ENCODE data around the gene CFAP221.

Gene CFAP221

DNA sequence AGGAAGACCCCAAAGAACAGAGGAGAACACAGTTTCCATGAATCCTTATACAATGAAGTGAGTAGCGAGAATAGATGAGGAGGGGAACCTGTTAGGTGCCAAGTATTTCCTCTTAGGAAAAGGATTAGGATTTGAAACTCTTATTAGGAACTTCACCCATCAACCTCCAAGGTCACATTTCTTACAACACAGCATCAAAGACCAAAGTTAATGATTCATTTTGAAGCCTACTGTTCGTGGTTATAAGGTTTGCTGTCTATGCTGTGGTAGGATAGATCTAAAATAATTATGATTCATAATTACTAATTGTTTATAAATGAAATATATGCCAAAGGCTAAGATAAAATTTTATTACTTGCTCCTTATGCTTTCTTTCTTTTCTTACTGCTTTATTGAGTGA is 6.1 kb downstream of the CFAP221 start:
- Mint-ChIP-seq H3K9me3 (no peaks in the 10 kb centered on the region), H3K4me3 (no peak overlapping the region), H3K27me3 (peaks cover 45% of the 10 kb centered on the region), H3K4me1 (ENCODE audit: low read depth) (no peaks in the 10 kb centered on the region), H3K27ac (no peak overlapping the region), H3K36me3 (ENCODE audit: low read depth) (no peaks in the 10 kb centered on the region)

DNA sequence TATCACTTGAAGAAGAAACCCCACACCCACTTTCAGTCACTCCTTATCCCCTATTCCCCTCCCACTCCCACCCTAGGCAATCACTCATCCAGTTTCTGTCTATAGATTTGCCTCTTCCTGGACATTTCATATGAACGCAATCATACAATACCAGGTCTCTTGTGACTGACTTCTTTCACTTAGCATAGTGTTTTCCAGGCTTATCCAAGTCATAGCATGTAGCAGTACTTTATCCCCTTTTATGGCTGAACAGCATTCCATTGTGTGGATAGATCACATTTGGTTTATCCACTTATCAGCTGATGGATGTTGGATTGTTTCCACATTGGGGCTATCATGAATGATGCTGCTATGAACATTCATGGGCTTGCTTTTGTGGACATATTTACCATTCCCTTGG is 6.6 kb downstream of the CFAP221 start:
- H3K36me3 Mint-ChIP-seq (ENCODE audit: low read depth): no peaks in the 10 kb centered on the region
- H3K27me3 Mint-ChIP-seq: peaks cover 40% of the 10 kb centered on the region
- no peaks in the 10 kb centered on the region for H3K9me3 Mint-ChIP-seq
- H3K4me1 Mint-ChIP-seq (ENCODE audit: low read depth): no peaks in the 10 kb centered on the region
- H3K4me3 Mint-ChIP-seq: no peak overlapping the region
- no peak overlapping the region for H3K27ac Mint-ChIP-seq

DNA sequence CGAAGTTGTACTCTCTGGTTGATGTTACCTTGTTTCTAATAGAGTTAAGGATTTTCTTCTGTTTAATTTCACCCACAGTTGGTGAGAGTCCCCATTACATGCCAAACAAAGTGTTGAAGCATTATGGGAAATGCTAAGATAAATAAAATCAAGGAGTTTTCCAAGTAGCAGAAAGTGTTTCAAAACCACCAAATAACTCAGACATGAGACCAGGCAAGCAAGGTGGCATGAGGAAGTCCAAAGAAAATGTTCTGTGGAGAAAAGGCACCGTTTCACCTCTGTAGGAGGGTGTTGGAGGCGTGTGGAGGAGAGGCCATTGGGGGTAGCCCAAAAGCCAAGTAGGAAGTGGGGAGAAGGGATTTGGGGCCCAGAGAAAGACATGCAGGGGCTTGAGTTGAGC is 8.7 kb downstream of the CFAP221 start:
- Mint-ChIP-seq H3K4me1 (ENCODE audit: low read depth) (no peaks in the 10 kb centered on the region), H3K27me3 (peaks cover 26% of the 10 kb centered on the region), H3K36me3 (ENCODE audit: low read depth) (no peaks in the 10 kb centered on the region), H3K4me3 (no peak overlapping the region), H3K27ac (no peak overlapping the region), H3K9me3 (no peaks in the 10 kb centered on the region)

DNA sequence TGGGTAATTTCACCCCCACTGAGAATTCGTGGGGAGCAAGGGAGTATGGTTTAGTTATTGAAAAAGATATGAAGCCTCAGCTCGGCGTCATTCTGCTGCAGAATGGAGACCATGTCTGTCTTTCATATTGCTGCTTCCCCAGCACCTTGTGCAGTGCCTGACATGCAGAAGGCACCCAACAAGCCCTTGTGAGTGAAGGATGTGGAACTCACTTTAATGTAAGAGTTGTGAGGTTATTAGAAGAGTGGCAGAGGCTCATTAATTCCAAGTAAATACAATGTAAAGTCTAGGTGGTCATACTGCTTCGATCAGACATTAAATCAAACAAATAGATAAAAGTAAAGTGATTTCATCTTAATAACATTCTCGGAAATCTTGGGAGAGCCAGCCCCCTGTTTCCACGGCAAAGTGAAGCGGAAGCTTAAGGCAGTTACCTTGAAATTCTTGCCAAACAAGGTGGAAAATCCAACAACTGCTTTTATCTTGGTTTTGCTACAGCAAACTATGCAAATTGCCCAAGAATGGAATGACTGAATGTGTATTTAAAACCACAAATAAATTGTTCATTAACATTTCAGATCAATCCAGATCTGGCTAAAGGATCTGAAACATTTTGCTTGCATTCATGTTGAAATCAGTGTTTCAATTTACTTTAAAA is 9.6 kb downstream of the CFAP221 start:
- Mint-ChIP-seq H3K36me3 (ENCODE audit: low read depth) (no peaks in the 10 kb centered on the region), H3K27me3 (peaks cover 25% of the 10 kb centered on the region), H3K9me3 (no peaks in the 10 kb centered on the region)

GRCh38 chr2:119565481-119565880 is 21.2 kb downstream of the CFAP221 start:
- Mint-ChIP-seq H3K4me3 (no peak overlapping the region), H3K27me3 (no peaks in the 10 kb centered on the region), H3K4me1 (ENCODE audit: low read depth) (no peaks in the 10 kb centered on the region), H3K27ac (no peak overlapping the region), H3K9me3 (peaks cover 7% of the 10 kb centered on the region), H3K36me3 (ENCODE audit: low read depth) (no peaks in the 10 kb centered on the region)

More for the DNA sequence above, 9.6 kb downstream of the CFAP221 start:
- no peak overlapping the region for H3K27ac Mint-ChIP-seq
- H3K4me3 Mint-ChIP-seq: no peak overlapping the region
- no peaks in the 10 kb centered on the region for H3K4me1 Mint-ChIP-seq (ENCODE audit: low read depth)

DNA sequence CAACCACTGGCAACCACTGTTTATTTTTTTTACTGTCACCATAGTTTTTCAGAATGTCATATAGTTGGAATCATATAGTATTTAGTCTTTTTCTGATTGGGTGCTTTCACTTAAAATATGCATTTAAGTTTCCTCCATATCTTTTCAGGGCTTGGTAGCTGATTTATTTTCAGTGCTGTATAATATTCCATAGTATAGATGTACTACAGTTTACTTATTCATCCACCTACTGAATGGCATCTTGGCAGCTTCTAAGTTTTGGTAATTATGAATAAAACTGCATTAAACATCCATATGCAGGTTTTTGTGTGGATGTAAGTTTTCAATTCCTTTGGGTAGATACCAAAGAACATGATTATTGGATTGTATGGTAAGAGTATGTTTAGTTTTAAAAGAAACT is 23.0 kb downstream of the CFAP221 start:
- Mint-ChIP-seq H3K27me3 (no peaks in the 10 kb centered on the region), H3K9me3 (peaks cover 7% of the 10 kb centered on the region)

GRCh38 chr2:119574108-119574815 is 30.0 kb downstream of the CFAP221 start:
- Mint-ChIP-seq H3K27ac (no peak overlapping the region), H3K4me3 (no peak overlapping the region), H3K27me3 (peaks cover 21% of the 10 kb centered on the region), H3K9me3 (peaks cover 14% of the 10 kb centered on the region), H3K4me1 (ENCODE audit: low read depth) (no peaks in the 10 kb centered on the region), H3K36me3 (ENCODE audit: low read depth) (no peaks in the 10 kb centered on the region)

More for the DNA sequence above, 23.0 kb downstream of the CFAP221 start:
- H3K4me1 Mint-ChIP-seq (ENCODE audit: low read depth): no peaks in the 10 kb centered on the region
- no peak overlapping the region for H3K27ac Mint-ChIP-seq
- no peaks in the 10 kb centered on the region for H3K36me3 Mint-ChIP-seq (ENCODE audit: low read depth)
- H3K4me3 Mint-ChIP-seq: no peak overlapping the region

GRCh38 chr2:119574864-119575263 is 30.6 kb downstream of the CFAP221 start:
- Mint-ChIP-seq H3K4me3 (no peak overlapping the region), H3K4me1 (ENCODE audit: low read depth) (no peaks in the 10 kb centered on the region), H3K27ac (no peak overlapping the region), H3K9me3 (peaks cover 8% of the 10 kb centered on the region), H3K36me3 (ENCODE audit: low read depth) (no peaks in the 10 kb centered on the region), H3K27me3 (peaks cover 21% of the 10 kb centered on the region)

GRCh38 chr2:119575439-119575838 is 31.2 kb downstream of the CFAP221 start:
- H3K27ac Mint-ChIP-seq: no peak overlapping the region
- no peak overlapping the region for H3K4me3 Mint-ChIP-seq
- H3K27me3 Mint-ChIP-seq: peaks cover 21% of the 10 kb centered on the region
- H3K4me1 Mint-ChIP-seq (ENCODE audit: low read depth): no peaks in the 10 kb centered on the region
- no peaks in the 10 kb centered on the region for H3K36me3 Mint-ChIP-seq (ENCODE audit: low read depth)
- H3K9me3 Mint-ChIP-seq: peaks cover 7% of the 10 kb centered on the region

DNA sequence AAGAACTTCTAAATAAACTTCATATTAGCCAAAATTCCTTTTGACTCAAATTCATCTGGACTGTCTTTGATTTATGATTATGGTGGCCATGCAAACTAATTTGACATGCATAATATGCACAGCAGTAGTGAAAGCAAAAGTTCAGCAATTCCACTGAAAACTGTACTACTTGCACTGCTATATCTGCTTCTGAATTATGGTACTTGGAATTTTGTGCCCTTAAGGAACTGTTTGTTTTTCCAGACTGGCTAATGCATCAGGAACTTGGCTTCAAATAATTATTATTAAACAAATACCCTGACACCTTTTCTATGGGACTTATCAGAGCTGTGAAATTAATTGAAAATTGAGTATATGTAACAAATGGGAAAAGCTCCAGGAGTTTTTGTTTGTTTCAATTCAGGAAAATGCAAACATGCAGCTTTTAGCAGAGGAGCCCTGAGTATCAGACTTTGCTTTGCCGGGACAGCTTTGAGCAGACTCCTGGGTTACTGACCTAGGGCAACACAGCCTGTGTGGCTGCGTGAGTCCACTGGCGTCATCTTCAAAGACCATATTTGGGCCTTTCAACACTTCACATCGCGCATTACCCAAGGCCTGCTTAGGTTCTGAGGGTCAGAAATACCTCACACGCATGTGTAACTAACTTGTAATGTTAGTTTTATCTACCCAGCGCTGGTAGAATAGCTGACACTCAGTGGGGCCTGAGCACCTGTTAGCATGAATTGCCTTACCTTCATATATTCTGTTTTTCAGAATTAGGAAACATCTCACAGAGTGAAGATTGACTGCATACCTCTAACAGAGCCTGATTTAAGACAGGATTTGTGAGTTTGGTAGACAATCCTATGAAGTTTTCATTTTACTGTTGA is 35.4 kb downstream of the CFAP221 start:
- Mint-ChIP-seq H3K9me3 (peaks cover 7% of the 10 kb centered on the region), H3K4me1 (ENCODE audit: low read depth) (no peaks in the 10 kb centered on the region), H3K36me3 (ENCODE audit: low read depth) (no peaks in the 10 kb centered on the region), H3K27ac (no peak overlapping the region), H3K27me3 (peaks cover 18% of the 10 kb centered on the region), H3K4me3 (no peak overlapping the region)

DNA sequence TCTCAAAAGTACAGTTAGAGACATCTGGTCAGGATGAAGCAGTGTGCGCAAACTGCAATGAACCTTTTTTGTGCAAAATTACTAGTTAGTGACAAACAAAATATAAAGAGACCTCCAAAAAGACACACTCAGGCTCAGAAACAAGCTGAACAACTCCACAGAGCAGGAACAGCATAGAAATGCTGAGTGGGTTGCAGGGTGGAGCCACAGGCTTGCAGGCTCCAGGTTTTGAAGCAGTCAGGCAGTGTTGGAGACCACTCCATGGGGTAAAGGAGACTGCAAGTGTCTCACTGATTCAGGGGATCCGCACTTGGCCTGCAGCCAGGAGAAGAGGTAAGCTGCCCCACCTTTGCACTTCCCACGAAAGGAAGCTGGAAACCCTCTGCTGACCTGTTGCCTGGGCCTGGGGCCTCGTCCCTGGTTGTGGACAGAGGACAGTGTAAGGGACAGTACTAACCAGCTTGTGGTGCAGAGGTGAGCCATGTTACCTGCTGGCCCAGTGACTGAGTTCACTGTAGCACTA is 36.4 kb downstream of the CFAP221 start:
- H3K4me3 Mint-ChIP-seq: no peak overlapping the region
- peaks cover 14% of the 10 kb centered on the region for H3K27me3 Mint-ChIP-seq
- no peak overlapping the region for H3K27ac Mint-ChIP-seq
- no peaks in the 10 kb centered on the region for H3K4me1 Mint-ChIP-seq (ENCODE audit: low read depth)
- H3K36me3 Mint-ChIP-seq (ENCODE audit: low read depth): no peaks in the 10 kb centered on the region
- peaks cover 7% of the 10 kb centered on the region for H3K9me3 Mint-ChIP-seq

GRCh38 chr2:119583291-119583690 is 39.0 kb downstream of the CFAP221 start:
- Mint-ChIP-seq H3K9me3 (no peaks in the 10 kb centered on the region), H3K4me3 (no peak overlapping the region), H3K36me3 (ENCODE audit: low read depth) (no peaks in the 10 kb centered on the region), H3K4me1 (ENCODE audit: low read depth) (no peaks in the 10 kb centered on the region), H3K27me3 (peaks cover 8% of the 10 kb centered on the region), H3K27ac (no peak overlapping the region)

DNA sequence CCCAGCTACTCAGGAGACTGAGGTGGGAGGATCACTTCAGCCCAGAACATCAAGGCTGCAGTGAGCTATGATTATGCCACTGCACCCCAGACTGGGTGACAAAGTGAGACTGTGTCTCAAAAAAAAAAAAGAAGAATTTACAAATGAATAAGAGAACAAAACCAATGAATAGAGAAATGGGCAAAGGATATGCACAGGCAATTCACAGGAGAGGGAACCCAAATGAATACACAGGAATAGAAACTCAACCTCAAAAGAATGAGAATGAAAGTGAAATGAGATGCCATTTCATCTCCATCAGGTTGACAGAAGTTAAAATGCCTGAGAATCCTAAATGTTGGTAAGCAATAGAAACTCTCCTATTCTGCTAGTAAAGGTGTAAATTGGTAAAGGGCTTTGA is 40.2 kb downstream of the CFAP221 start:
- Mint-ChIP-seq H3K27me3 (peaks cover 14% of the 10 kb centered on the region), H3K4me1 (ENCODE audit: low read depth) (no peaks in the 10 kb centered on the region), H3K9me3 (no peaks in the 10 kb centered on the region), H3K36me3 (ENCODE audit: low read depth) (no peaks in the 10 kb centered on the region), H3K4me3 (no peak overlapping the region), H3K27ac (no peak overlapping the region)

- Mint-ChIP-seq H3K9me3 (no peaks in the 10 kb centered on the region), H3K4me1 (ENCODE audit: low read depth) (no peaks in the 10 kb centered on the region), H3K27ac (no peak overlapping the region), H3K4me3 (no peak overlapping the region), H3K27me3 (peaks cover 17% of the 10 kb centered on the region), H3K36me3 (ENCODE audit: low read depth) (no peaks in the 10 kb centered on the region)
Measured at GRCh38 chr2:119586085-119586484, 41.8 kb downstream of the CFAP221 start.

DNA sequence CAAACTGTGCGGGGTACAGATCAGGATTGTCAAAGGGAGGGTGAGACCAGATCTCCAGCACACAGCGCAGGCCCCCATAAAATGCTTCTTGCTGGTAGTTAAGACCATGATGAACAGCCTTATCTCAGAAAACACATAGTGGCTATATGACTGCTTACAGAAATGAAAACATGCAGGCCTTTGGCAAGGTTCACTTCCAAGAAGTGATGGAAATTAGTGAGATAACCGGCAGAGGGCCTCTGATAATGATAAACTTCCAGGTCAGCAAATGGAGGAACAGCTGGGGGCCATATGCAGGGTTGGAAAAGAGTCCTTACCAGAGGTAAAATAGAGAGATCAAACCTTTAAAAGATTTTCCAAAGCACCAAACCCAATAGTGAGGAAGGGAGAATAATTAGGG is 46.6 kb downstream of the CFAP221 start:
- H3K4me1 Mint-ChIP-seq (ENCODE audit: low read depth): no peaks in the 10 kb centered on the region
- H3K27ac Mint-ChIP-seq: no peak overlapping the region
- no peaks in the 10 kb centered on the region for H3K36me3 Mint-ChIP-seq (ENCODE audit: low read depth)
- no peak overlapping the region for H3K4me3 Mint-ChIP-seq
- H3K27me3 Mint-ChIP-seq: peaks cover 20% of the 10 kb centered on the region
- no peaks in the 10 kb centered on the region for H3K9me3 Mint-ChIP-seq
